T-cell (primary cell): ENCODE measurements around the gene LCLAT1. TPM values are rescaled to one million over a fixed set of nuclear protein-coding genes. Genes with fewer than 3 reads are reported as not detected.

ENCODE experiments used
- ATAC-seq, 4 experiments: fragments of 200-7000 bp in 3 of 4; fragments of 150-1000 bp in 1 of 4; cut with Tn5 transposase; replicated peaks in 1 of 4; 1 replicate in 3 of 4; 2 replicates in 1 of 4; pipeline ENCODE4 v1.10.0; 2021; ENCODE audit warnings: moderate library complexity in 3 of 4, mild to moderate bottlenecking in 2 of 4, moderate number of reproducible peaks in 1 of 4
- CTCF ChIA-PET, 2 donors: fragments of 300-600 bp; sonication (Branson Sonifier 250); formaldehyde crosslinking; loops; one replicate each; lab custom pipeline; 2022; ENCODE audit warnings: antibody characterized with exemption in 2 of 2; lab: Charles Lee
- POLR2A ChIA-PET, 2 donors: fragments of 300-600 bp; sonication (Branson Sonifier 250); formaldehyde crosslinking; loops; one replicate each; lab custom pipeline; 2022; ENCODE audit warnings: antibody characterized with exemption in 2 of 2; lab: Charles Lee
- DNase-seq, 35 experiments: peaks; one replicate each; pipeline versions ENCODE4 v3.0.0 to v3.0.0-alpha.2; 2013 to 2023
- H3K27ac ChIP-seq: one replicate; pipeline ENCODE4 v1.5.1; 2013; ENCODE audit warnings: low read length
- H3K27me3 ChIP-seq, 2 experiments: replicated peaks in 1 of 2; 1 replicate in 1 of 2; 2 replicates in 1 of 2; pipeline versions ENCODE4 v1.6.1 to v1.7.0; 2013; ENCODE audit warnings: low read length in 1 of 2, mixed read lengths in 1 of 2; ENCODE audit not compliant: control insufficient read depth in 2 of 2, insufficient read depth in 2 of 2; ENCODE audit errors: extremely low read depth in 1 of 2
- H3K36me3 ChIP-seq, 2 donors: 1 replicate in 1 of 2; 2 replicates in 1 of 2; pipeline versions ENCODE4 v1.6.1 to v1.7.0; 2013; ENCODE audit warnings: low read length in 1 of 2; ENCODE audit not compliant: control insufficient read depth in 2 of 2, insufficient read depth in 1 of 2; ENCODE audit errors: extremely low read depth in 1 of 2
- H3K4me1 ChIP-seq, 2 experiments: 1 replicate in 1 of 2; 2 replicates in 1 of 2; pipeline versions ENCODE4 v1.6.1 to v1.7.0; 2013; ENCODE audit warnings: low read length in 2 of 2, mixed read lengths in 1 of 2; ENCODE audit not compliant: insufficient read depth in 2 of 2, control insufficient read depth in 1 of 2; ENCODE audit errors: extremely low read depth in 1 of 2
- H3K4me3 ChIP-seq, 2 donors: 1 replicate in 1 of 2; 2 replicates in 1 of 2; pipeline versions ENCODE4 v1.5.1 to v1.7.0; 2013; ENCODE audit warnings: mild to moderate bottlenecking in 2 of 2, low read length in 1 of 2, moderate library complexity in 1 of 2; ENCODE audit not compliant: control insufficient read depth in 1 of 2; ENCODE audit errors: extremely low read depth in 1 of 2
- H3K9me3 ChIP-seq: 2 replicates; pipeline ENCODE4 v1.7.0; 2013
- H3K27ac Mint-ChIP-seq, 2 donors: one replicate each; pipeline ENCODE4 v1.8.0; 2020 to 2021; ENCODE audit warnings: mild to moderate bottlenecking in 2 of 2, mixed read lengths in 2 of 2
- H3K27me3 Mint-ChIP-seq, 2 donors: one replicate each; pipeline ENCODE4 v1.8.0; 2021 to 2022; ENCODE audit warnings: mixed read lengths in 2 of 2
- H3K36me3 Mint-ChIP-seq: one replicate; pipeline ENCODE4 v1.8.0; 2021; ENCODE audit warnings: mixed read lengths
- H3K4me1 Mint-ChIP-seq, 3 donors: one replicate each; pipeline ENCODE4 v1.8.0; 2020 to 2022; ENCODE audit warnings: mixed read lengths in 3 of 3, mild to moderate bottlenecking in 1 of 3
- H3K4me3 Mint-ChIP-seq, 3 donors: one replicate each; pipeline ENCODE4 v1.8.0; 2020 to 2022; ENCODE audit warnings: mild to moderate bottlenecking in 3 of 3, mixed read lengths in 3 of 3, moderate library complexity in 3 of 3
- H3K9me3 Mint-ChIP-seq, 3 donors: one replicate each; pipeline ENCODE4 v1.8.0; 2020 to 2022; ENCODE audit warnings: mixed read lengths in 3 of 3
- WGBS: methylation state at CpG from one replicate; pipeline ENCODE4 v1.1.5; 2013; ENCODE audit warnings: missing lambda C conversion rate; ENCODE audit not compliant: insufficient coverage; 5-methylcytosine and 5-hydroxymethylcytosine counted together
- total RNA-seq, 35 experiments: library from RNA in 6 of 35; stranded (reverse) in 6 of 35; fragments of 120-200 nt in 1 of 35; gene quantifications; one replicate each; pipeline versions ENCODE4 v1.2.1 to v1.2.4 and lab custom pipeline; 2013 to 2026

The LCLAT1 gene
- total RNA-seq, 5 donors from 2014 or later (not counting 1 experiment from before 2014, with no cell fraction given): 13.8 to 33.0 (median 19.6) TPM

GRCh38 chr2:30527859-30528258 lies 80.8 kb downstream of the LCLAT1 start:
- Mint-ChIP-seq H3K27ac (no peak overlapping the region), H3K9me3 (peaks cover 7 to 9% (median 7%) of the 10 kb centered on the region in 3 donors), H3K4me3 (no peak overlapping the region), H3K4me1 (peaks cover 0 to 15% (median 4%) of the 10 kb centered on the region in 3 donors), H3K36me3 (peaks cover 41% of the 10 kb centered on the region), H3K27me3 (no peaks in the 10 kb centered on the region)
- Histone ChIP-seq H3K27ac (no peak overlapping the region), H3K27me3 (no peaks in the 10 kb centered on the region), H3K4me3 (no peak overlapping the region), H3K36me3 (peaks cover 0 to 7% of the 10 kb centered on the region in 2 donors), H3K9me3 (peaks cover 3% of the 10 kb centered on the region), H3K4me1 (no peaks in the 10 kb centered on the region)
- POLR2A ChIA-PET: no interaction called here
- CTCF ChIA-PET: interaction anchor here (0.6 to 0.7 kb wide), 2 partner anchors 319 to 1769 kb away, joined by 3 read pairs; no protein-coding TSS in a partner anchor
- 100% methylated on average over 1 of the region's 2 CpGs for WGBS
- ATAC-seq (no peak), DNase-seq (no peak)

DNA sequence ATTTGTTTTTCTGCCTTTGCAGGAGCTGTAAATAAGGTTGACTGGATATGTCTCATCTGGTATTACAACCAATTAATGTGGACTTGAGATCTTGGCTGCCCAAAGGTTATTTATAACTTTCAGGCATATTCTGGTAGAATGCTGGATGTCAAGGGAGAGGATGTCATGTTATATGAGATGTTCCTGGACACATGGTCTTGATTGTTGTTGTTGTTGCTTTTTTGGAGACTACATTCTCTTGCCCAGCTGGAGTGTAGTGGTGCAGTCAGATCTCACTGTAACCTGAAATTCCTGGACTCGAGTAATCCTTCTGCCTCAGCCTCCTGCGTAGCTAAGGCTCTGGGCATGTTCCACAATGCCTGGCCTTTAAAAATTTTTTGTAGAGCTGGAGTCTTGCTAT lies 83.3 kb downstream of the LCLAT1 start:
- peaks cover 3% of the 10 kb centered on the region for H3K9me3 ChIP-seq
- peaks cover 0 to 7% (median 2%) of the 10 kb centered on the region in 3 donors for H3K4me1 Mint-ChIP-seq
- POLR2A ChIA-PET: no interaction called here
- peaks cover 7 to 13% (median 9%) of the 10 kb centered on the region in 3 donors for H3K9me3 Mint-ChIP-seq
- H3K27me3 ChIP-seq: no peaks in the 10 kb centered on the region
- no CpG with 5 or more reads among the region's 2 CpGs for WGBS
- H3K27ac ChIP-seq: no peak overlapping the region
- H3K27ac Mint-ChIP-seq: no peak overlapping the region
- ATAC-seq (no peak), DNase-seq (no peak)
- CTCF ChIA-PET: interaction anchor here in 1 of 2 donors (0.6 kb wide), 1 partner anchor 304 kb away, joined by 3 read pairs; no protein-coding TSS in a partner anchor
- H3K36me3 Mint-ChIP-seq: peaks cover 59% of the 10 kb centered on the region
- no peaks in the 10 kb centered on the region for H3K4me1 ChIP-seq
- H3K27me3 Mint-ChIP-seq: no peaks in the 10 kb centered on the region
- peaks cover 0 to 12% of the 10 kb centered on the region in 2 donors for H3K36me3 ChIP-seq
- no peak overlapping the region for H3K4me3 ChIP-seq
- H3K4me3 Mint-ChIP-seq: no peak overlapping the region

GRCh38 chr2:30541680-30542079 lies 94.6 kb downstream of the LCLAT1 start:
- Mint-ChIP-seq H3K36me3 (peaks cover 40% of the 10 kb centered on the region), H3K4me3 (no peak overlapping the region), H3K9me3 (peaks cover under 1 to 11% (median 5%) of the 10 kb centered on the region in 3 donors), H3K27ac (no peak overlapping the region), H3K27me3 (no peaks in the 10 kb centered on the region), H3K4me1 (peaks cover 19 to 40% (median 26%) of the 10 kb centered on the region in 3 donors)
- ATAC-seq (no peak), DNase-seq (peak in 1 of 35 experiments; percentile 2)
- Histone ChIP-seq H3K4me1 (no peaks in the 10 kb centered on the region), H3K36me3 (no peaks in the 10 kb centered on the region), H3K4me3 (no peak overlapping the region), H3K27me3 (no peaks in the 10 kb centered on the region), H3K27ac (no peak overlapping the region), H3K9me3 (no peaks in the 10 kb centered on the region)
- POLR2A ChIA-PET: interaction anchor here (0.5 kb wide), 2 partner anchors 311 to 349 kb away, joined by 3 to 4 read pairs; partner anchors contain the start of gene LBH (in 1 of the 2)
- CTCF ChIA-PET: no interaction called here
- WGBS: no CpG with 5 or more reads among the region's 1 CpG

- H3K4me3 Mint-ChIP-seq: no peak overlapping the region
- no peak overlapping the region for H3K4me3 ChIP-seq
- peaks cover 22 to 53% (median 26%) of the 10 kb centered on the region in 3 donors for H3K4me1 Mint-ChIP-seq
- no peaks in the 10 kb centered on the region for H3K27me3 ChIP-seq
- no peaks in the 10 kb centered on the region for H3K4me1 ChIP-seq
- DNase-seq (no peak), ATAC-seq (no peak)
- no peaks in the 10 kb centered on the region for H3K36me3 ChIP-seq
- no peaks in the 10 kb centered on the region for H3K27me3 Mint-ChIP-seq
- peaks cover 0 to 3% (median 2%) of the 10 kb centered on the region in 3 donors for H3K9me3 Mint-ChIP-seq
- no CpG with 5 or more reads among the region's 1 CpG for WGBS
- no peak overlapping the region for H3K27ac ChIP-seq
- POLR2A ChIA-PET: no interaction called here
- CTCF ChIA-PET: no interaction called here
- no peaks in the 10 kb centered on the region for H3K9me3 ChIP-seq
- no peak overlapping the region for H3K27ac Mint-ChIP-seq
- peaks cover 35% of the 10 kb centered on the region for H3K36me3 Mint-ChIP-seq
These were observed 98.8 kb downstream of the LCLAT1 start for GRCh38 chr2:30545875-30546274.

GRCh38 chr2:30548386-30548785 lies 101.3 kb downstream of the LCLAT1 start:
- H3K36me3 Mint-ChIP-seq: peaks cover 43% of the 10 kb centered on the region
- ChIA-PET CTCF (interaction anchor here in 1 of 2 donors (0.6 kb wide), 1 partner anchor 1386 kb away, joined by 4 read pairs; no protein-coding TSS in a partner anchor), POLR2A (interaction anchor here in 1 of 2 donors (0.7 kb wide), 1 partner anchor 561 kb away, joined by 3 read pairs; no protein-coding TSS in a partner anchor)

GRCh38 chr2:30549096-30549495 lies 102.0 kb downstream of the LCLAT1 start:
- Histone ChIP-seq H3K9me3 (no peaks in the 10 kb centered on the region), H3K27ac (no peak overlapping the region), H3K4me1 (no peaks in the 10 kb centered on the region), H3K27me3 (no peaks in the 10 kb centered on the region), H3K36me3 (no peaks in the 10 kb centered on the region), H3K4me3 (no peak overlapping the region)
- ATAC-seq (no peak), DNase-seq (no peak)
- Mint-ChIP-seq H3K4me3 (no peak overlapping the region), H3K9me3 (no peaks in the 10 kb centered on the region), H3K4me1 (peaks cover 2 to 24% (median 9%) of the 10 kb centered on the region in 3 donors), H3K27ac (no peak overlapping the region), H3K27me3 (no peaks in the 10 kb centered on the region), H3K36me3 (peaks cover 36% of the 10 kb centered on the region)
- POLR2A ChIA-PET: interaction anchor here in 1 of 2 donors (0.5 kb wide), 1 partner anchor 10 kb away, joined by 12 read pairs; no protein-coding TSS in a partner anchor
- WGBS: no CpG with 5 or more reads among the region's 2 CpGs
- CTCF ChIA-PET: no interaction called here

More at GRCh38 chr2:30548386-30548785, 101.3 kb downstream of the LCLAT1 start:
- DNase-seq (no peak), ATAC-seq (no peak)
- H3K4me1 Mint-ChIP-seq: peaks cover 6 to 31% (median 9%) of the 10 kb centered on the region in 3 donors
- Histone ChIP-seq H3K9me3 (no peaks in the 10 kb centered on the region), H3K36me3 (no peaks in the 10 kb centered on the region), H3K4me3 (no peak overlapping the region), H3K27me3 (no peaks in the 10 kb centered on the region), H3K4me1 (no peaks in the 10 kb centered on the region), H3K27ac (no peak overlapping the region)
- H3K27ac Mint-ChIP-seq: no peak overlapping the region
- H3K27me3 Mint-ChIP-seq: no peaks in the 10 kb centered on the region
- no peak overlapping the region for H3K4me3 Mint-ChIP-seq
- H3K9me3 Mint-ChIP-seq: no peaks in the 10 kb centered on the region
- WGBS: 94% methylated on average over 2 of the region's 2 CpGs
